Parathyroid adenoma (tissue), 2 donors: Measurements from ENCODE around the gene STOM.

ENCODE experiments used
- H2AFZ ChIP-seq: fragments of 300-600 bp; sonication (generic); one replicate; pipeline ENCODE4 v1.7.0; 2017; ENCODE audit warnings: antibody characterized with exemption, mild to moderate bottlenecking
- H3K27ac ChIP-seq: fragments of 300-600 bp; sonication (generic); one replicate; pipeline ENCODE4 v1.7.0; 2017
- H3K27me3 ChIP-seq: fragments of 300-600 bp; sonication (generic); one replicate; pipeline ENCODE4 v1.7.0; 2017; ENCODE audit warnings: low read length; ENCODE audit not compliant: control insufficient read depth, insufficient read depth
- H3K36me3 ChIP-seq: fragments of 300-600 bp; sonication (generic); one replicate; pipeline ENCODE4 v1.7.0; 2017; ENCODE audit warnings: low read length; ENCODE audit not compliant: control insufficient read depth, insufficient read depth
- H3K4me1 ChIP-seq: fragments of 300-600 bp; sonication (generic); one replicate; pipeline ENCODE4 v1.7.0; 2017; ENCODE audit warnings: control low read depth
- H3K4me2 ChIP-seq: fragments of 300-600 bp; sonication (generic); one replicate; pipeline ENCODE4 v1.7.0; 2017; ENCODE audit warnings: low read length
- H3K4me3 ChIP-seq: fragments of 300-600 bp; sonication (generic); one replicate; pipeline ENCODE4 v1.7.0; 2017; ENCODE audit warnings: low read depth, low read length
- H3K79me2 ChIP-seq: fragments of 300-600 bp; sonication (generic); one replicate; pipeline ENCODE4 v1.7.0; 2017; ENCODE audit warnings: control low read depth
- H3K9ac ChIP-seq: fragments of 300-600 bp; sonication (generic); one replicate; pipeline ENCODE4 v1.7.0; 2017; ENCODE audit warnings: mild to moderate bottlenecking
- H3K9me3 ChIP-seq: fragments of 300-600 bp; sonication (generic); one replicate; pipeline ENCODE4 v1.7.0; 2017; ENCODE audit warnings: low read length; ENCODE audit not compliant: control insufficient read depth
- TF ChIP-seq, protein P1 (sequence below): fragments of 300-600 bp; sonication (generic); IDR thresholded peaks from one replicate; pipeline ENCODE4 v1.7.0; 2017; ENCODE audit warnings: antibody characterized with exemption, mild to moderate bottlenecking
- donor health status: primary hyperparathyroidism.

Gene STOM

DNA sequence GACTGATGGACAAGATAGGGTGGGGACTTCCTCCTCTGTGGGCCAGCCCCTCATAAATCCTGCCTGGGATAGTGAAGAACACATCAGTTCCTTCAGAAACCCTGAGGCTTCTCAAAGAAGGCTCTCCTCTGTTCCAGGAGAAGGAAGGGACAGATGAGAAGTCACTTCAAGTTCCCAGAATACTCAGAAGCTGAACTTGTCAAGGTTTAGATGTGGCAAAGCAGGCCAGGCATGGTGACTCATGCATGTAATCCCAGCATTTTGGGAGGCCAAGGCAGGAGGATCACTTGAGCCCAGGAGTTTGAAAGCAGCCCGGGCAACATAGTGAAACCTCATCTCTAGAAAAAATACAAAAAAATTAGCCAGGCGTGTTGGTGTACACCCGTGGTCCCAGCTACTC is 38.5 kb downstream of the STOM start:
- Histone ChIP-seq H3K9ac (no peak overlapping the region), H3K4me2 (no peak overlapping the region), H3K27ac (no peak overlapping the region), H3K4me3 (no peak overlapping the region), H3K4me1 (no peaks in the 10 kb centered on the region), H3K36me3 (no peaks in the 10 kb centered on the region), H3K9me3 (no peaks in the 10 kb centered on the region), H3K27me3 (no peaks in the 10 kb centered on the region), H3K79me2 (no peaks in the 10 kb centered on the region), H2AFZ (no peak overlapping the region)
- TF ChIP-seq, protein P1, sequence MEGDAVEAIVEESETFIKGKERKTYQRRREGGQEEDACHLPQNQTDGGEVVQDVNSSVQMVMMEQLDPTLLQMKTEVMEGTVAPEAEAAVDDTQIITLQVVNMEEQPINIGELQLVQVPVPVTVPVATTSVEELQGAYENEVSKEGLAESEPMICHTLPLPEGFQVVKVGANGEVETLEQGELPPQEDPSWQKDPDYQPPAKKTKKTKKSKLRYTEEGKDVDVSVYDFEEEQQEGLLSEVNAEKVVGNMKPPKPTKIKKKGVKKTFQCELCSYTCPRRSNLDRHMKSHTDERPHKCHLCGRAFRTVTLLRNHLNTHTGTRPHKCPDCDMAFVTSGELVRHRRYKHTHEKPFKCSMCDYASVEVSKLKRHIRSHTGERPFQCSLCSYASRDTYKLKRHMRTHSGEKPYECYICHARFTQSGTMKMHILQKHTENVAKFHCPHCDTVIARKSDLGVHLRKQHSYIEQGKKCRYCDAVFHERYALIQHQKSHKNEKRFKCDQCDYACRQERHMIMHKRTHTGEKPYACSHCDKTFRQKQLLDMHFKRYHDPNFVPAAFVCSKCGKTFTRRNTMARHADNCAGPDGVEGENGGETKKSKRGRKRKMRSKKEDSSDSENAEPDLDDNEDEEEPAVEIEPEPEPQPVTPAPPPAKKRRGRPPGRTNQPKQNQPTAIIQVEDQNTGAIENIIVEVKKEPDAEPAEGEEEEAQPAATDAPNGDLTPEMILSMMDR: no peak

DNA sequence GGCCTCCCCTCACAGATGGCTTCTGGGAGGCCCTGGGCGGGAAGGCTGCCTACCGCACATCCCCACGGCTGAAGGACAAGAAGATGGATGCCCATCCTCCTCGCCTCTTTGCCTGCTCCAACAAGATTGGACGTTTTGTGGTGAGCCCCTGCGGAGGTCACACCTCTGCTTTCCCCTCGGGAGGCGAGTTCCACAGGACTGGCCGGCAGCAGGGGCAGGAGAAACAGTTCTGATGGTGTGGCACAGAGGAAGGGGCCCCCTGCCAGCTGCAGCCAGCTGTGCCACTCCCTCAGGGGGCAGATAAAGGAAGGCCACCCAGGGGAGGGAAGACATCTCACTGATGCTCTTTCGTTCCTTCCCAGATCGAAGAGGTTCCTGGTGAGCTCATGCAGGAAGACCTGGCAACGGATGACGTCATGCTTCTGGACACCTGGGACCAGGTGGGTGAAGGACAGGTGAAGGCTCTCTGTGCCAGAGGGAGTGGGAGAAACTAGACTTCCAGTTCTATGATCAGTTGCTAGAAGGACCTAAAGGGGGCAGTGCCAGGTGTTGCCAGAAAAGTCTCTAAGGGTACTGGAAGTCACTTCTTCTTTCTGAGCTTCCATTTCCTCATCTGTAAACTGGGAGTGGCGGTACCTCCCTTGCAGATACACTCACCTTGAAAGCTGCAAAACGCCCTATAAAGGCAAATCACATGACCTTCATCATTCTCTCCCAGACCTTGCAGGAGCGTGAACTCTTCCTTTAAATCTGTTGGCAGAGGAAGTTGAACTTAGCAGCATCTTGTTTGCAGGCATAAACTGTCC is 41.0 kb downstream of the STOM start:
- Histone ChIP-seq H3K9ac (no peak overlapping the region), H3K27me3 (no peaks in the 10 kb centered on the region), H3K4me1 (no peaks in the 10 kb centered on the region), H3K36me3 (no peaks in the 10 kb centered on the region), H2AFZ (no peak overlapping the region), H3K4me2 (no peak overlapping the region), H3K4me3 (no peak overlapping the region), H3K79me2 (no peaks in the 10 kb centered on the region), H3K27ac (no peak overlapping the region), H3K9me3 (no peaks in the 10 kb centered on the region)
- TF ChIP-seq, protein P1: no peak

DNA sequence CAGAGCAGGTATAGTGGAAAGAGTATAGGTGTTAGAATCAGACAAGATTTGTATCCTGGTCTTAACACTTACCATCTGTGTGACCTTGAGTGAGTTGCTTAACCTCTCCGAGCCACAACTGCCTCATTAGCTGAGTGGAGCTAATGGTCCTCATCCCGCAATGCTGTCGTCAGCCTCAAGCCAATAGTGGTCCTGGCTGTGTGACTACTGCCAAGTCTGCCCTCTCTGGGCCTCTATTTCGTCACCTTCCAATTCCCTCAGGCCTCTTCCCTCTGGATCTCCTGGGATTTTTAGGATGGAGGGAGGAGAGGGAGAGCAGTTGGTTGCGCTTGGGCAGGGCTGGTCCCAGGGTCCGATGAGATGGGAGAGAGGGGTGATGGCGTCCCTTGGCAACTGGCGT is 41.6 kb downstream of the STOM start:
- Histone ChIP-seq H3K4me2 (no peak overlapping the region), H3K79me2 (no peaks in the 10 kb centered on the region), H2AFZ (no peak overlapping the region), H3K36me3 (no peaks in the 10 kb centered on the region), H3K27ac (no peak overlapping the region), H3K27me3 (no peaks in the 10 kb centered on the region), H3K9me3 (no peaks in the 10 kb centered on the region), H3K4me3 (no peak overlapping the region), H3K9ac (no peak overlapping the region), H3K4me1 (no peaks in the 10 kb centered on the region)
- TF ChIP-seq, protein P1: no peak

DNA sequence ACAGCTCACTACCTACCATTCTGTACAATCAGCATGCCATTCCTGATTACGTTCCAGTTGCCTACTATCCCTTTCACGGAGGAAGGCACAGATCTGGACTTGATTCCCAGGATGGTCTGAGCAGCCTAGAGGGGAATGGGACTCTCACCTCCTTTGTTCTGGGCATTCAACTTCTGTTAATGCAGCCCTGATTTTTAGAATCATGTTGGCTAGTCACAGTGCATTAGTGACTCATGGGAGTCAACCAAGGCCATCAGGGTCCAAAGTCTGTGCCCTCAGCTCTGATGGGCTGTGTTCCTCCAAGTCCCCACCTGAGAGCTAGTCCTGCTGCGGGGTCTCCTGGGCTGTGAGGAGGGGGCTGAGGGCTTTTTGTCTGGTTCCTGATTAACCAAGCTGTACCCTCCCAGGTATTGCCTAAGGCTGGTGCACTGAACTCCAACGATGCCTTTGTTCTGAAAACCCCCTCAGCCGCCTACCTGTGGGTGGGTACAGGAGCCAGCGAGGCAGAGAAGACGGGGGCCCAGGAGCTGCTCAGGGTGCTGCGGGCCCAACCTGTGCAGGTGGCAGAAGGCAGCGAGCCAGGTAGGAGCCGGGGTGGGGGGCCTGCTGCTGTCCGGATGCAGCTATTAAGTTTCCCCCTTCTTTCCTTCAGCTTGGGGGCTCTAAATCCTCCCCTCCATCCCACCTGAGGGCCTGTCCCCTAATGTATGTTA is 43.0 kb downstream of the STOM start:
- H3K4me2 ChIP-seq: no peak overlapping the region
- peak overlapping the region; percentile 76 for H3K27ac ChIP-seq
- no peak overlapping the region for H3K4me3 ChIP-seq
- H3K9ac ChIP-seq: no peak overlapping the region
- H3K27me3 ChIP-seq: no peaks in the 10 kb centered on the region
- H3K36me3 ChIP-seq: no peaks in the 10 kb centered on the region
- no peak overlapping the region for H2AFZ ChIP-seq
- no peaks in the 10 kb centered on the region for H3K79me2 ChIP-seq
- TF ChIP-seq, protein P1: no peak
- no peaks in the 10 kb centered on the region for H3K9me3 ChIP-seq
- no peaks in the 10 kb centered on the region for H3K4me1 ChIP-seq
